Osteocyte (in vitro differentiated cells): Measurements from ENCODE around the gene CHCHD1. TPM values are rescaled to one million over a fixed set of nuclear protein-coding genes. Genes with fewer than 3 reads are reported as not detected.

Experiments
- DNase-seq: peaks from one replicate; pipeline ENCODE4 v3.0.0; 2021; ENCODE audit warnings: mixed read lengths; ENCODE audit not compliant: unreplicated experiment; ENCODE audit errors: extremely low spot score
- H3K27ac Mint-ChIP-seq: one replicate; pipeline ENCODE4 v1.8.0; 2021; ENCODE audit warnings: mild to moderate bottlenecking, mixed read lengths; ENCODE audit not compliant: unreplicated experiment
- H3K27me3 Mint-ChIP-seq: one replicate; pipeline ENCODE4 v1.8.0; 2021; ENCODE audit warnings: mixed read lengths; ENCODE audit not compliant: unreplicated experiment
- H3K36me3 Mint-ChIP-seq: one replicate; pipeline ENCODE4 v1.8.0; 2021; ENCODE audit warnings: mixed read lengths; ENCODE audit not compliant: unreplicated experiment
- H3K4me1 Mint-ChIP-seq: one replicate; pipeline ENCODE4 v1.8.0; 2021; ENCODE audit warnings: mixed read lengths; ENCODE audit not compliant: unreplicated experiment
- H3K4me3 Mint-ChIP-seq: one replicate; pipeline ENCODE4 v1.8.0; 2021; ENCODE audit warnings: mild to moderate bottlenecking, moderate library complexity, mixed read lengths; ENCODE audit not compliant: unreplicated experiment
- H3K9me3 Mint-ChIP-seq: one replicate; pipeline ENCODE4 v1.8.0; 2021; ENCODE audit warnings: mixed read lengths; ENCODE audit not compliant: unreplicated experiment
- CTCF ChIP-seq: fragments of 200-600 bp; sonication (generic); IDR thresholded peaks from 2 replicates; pipeline ENCODE4 v1.5.0; 2021; ENCODE audit warnings: antibody characterized with exemption, mild to moderate bottlenecking, moderate library complexity
- total RNA-seq: library from RNA; stranded (reverse); gene quantifications from 2 replicates; pipeline ENCODE4 v1.2.1, GENCODE V29; 2021

The CHCHD1 gene
- total RNA-seq, 1 donor from 2014 or later: 22.3 TPM

GRCh38 chr10:73800560-73801252 lies 18.9 kb downstream of the CHCHD1 start:
- Mint-ChIP-seq H3K27ac (no peak overlapping the region), H3K4me1 (no peaks in the 10 kb centered on the region), H3K9me3 (no peaks in the 10 kb centered on the region), H3K4me3 (no peak overlapping the region), H3K36me3 (peaks cover 33% of the 10 kb centered on the region), H3K27me3 (no peaks in the 10 kb centered on the region)
- TF ChIP-seq CTCF: no peak
- DNase-seq: no peak

- DNase-seq: no peak
- no peak overlapping the region for H3K27ac Mint-ChIP-seq
- TF ChIP-seq CTCF: no peak
Measured at GRCh38 chr10:73801253-73801590, 19.4 kb downstream of the CHCHD1 start.

GRCh38 chr10:73802276-73802991 lies 20.6 kb downstream of the CHCHD1 start:
- DNase-seq: no peak
- H3K36me3 Mint-ChIP-seq: peaks cover 37% of the 10 kb centered on the region
- no peak overlapping the region for H3K4me3 Mint-ChIP-seq
- TF ChIP-seq CTCF: no peak
- no peaks in the 10 kb centered on the region for H3K9me3 Mint-ChIP-seq
- peaks cover 7% of the 10 kb centered on the region for H3K4me1 Mint-ChIP-seq
- peak overlapping the region; percentile 13 for H3K27ac Mint-ChIP-seq
- H3K27me3 Mint-ChIP-seq: no peaks in the 10 kb centered on the region

More at GRCh38 chr10:73801253-73801590, 19.4 kb downstream of the CHCHD1 start:
- Mint-ChIP-seq H3K9me3 (no peaks in the 10 kb centered on the region), H3K4me3 (no peak overlapping the region), H3K36me3 (peaks cover 34% of the 10 kb centered on the region), H3K4me1 (no peaks in the 10 kb centered on the region), H3K27me3 (no peaks in the 10 kb centered on the region)

GRCh38 chr10:73803680-73804286 lies 21.9 kb downstream of the CHCHD1 start:
- DNase-seq: no peak
- Mint-ChIP-seq H3K4me1 (peaks cover 9% of the 10 kb centered on the region), H3K27ac (peak overlapping the region; percentile 54), H3K9me3 (no peaks in the 10 kb centered on the region), H3K27me3 (no peaks in the 10 kb centered on the region), H3K36me3 (peaks cover 34% of the 10 kb centered on the region), H3K4me3 (no peak overlapping the region)
- TF ChIP-seq CTCF: no peak
